Stimulated activated naive CD8-positive, alpha-beta T cell treated with anti-CD3 and anti-CD28 coated beads, Interleukin-15, amount 100 ng/mL, for 72 hours (primary cell): ENCODE results near the gene TNS4.

ENCODE experiments used
- ATAC-seq: fragments of 150-1000 bp; cut with Tn5 transposase; 2 replicates; pipeline ENCODE4 v1.10.0; 2021; ENCODE audit warnings: mild to moderate bottlenecking, moderate library complexity
- DNase-seq, 2 donors: peaks; one replicate each; pipeline ENCODE4 v3.0.0; 2021 to 2022
- H3K27ac Mint-ChIP-seq, 2 donors: one replicate each; pipeline ENCODE4 v1.8.0; 2022; ENCODE audit warnings: mild to moderate bottlenecking in 2 of 2, mixed read lengths in 2 of 2, moderate library complexity in 2 of 2
- H3K27me3 Mint-ChIP-seq: one replicate; pipeline ENCODE4 v1.8.0; 2022; ENCODE audit warnings: mixed read lengths
- H3K4me1 Mint-ChIP-seq: one replicate; pipeline ENCODE4 v1.8.0; 2022; ENCODE audit warnings: mild to moderate bottlenecking, mixed read lengths
- H3K4me3 Mint-ChIP-seq, 2 donors: one replicate each; pipeline ENCODE4 v1.8.0; 2022; ENCODE audit warnings: mild to moderate bottlenecking in 2 of 2, mixed read lengths in 2 of 2, moderate library complexity in 1 of 2
- H3K9me3 Mint-ChIP-seq, 2 donors: one replicate each; pipeline ENCODE4 v1.8.0; 2022; ENCODE audit warnings: mixed read lengths in 2 of 2

The TNS4 gene

DNA sequence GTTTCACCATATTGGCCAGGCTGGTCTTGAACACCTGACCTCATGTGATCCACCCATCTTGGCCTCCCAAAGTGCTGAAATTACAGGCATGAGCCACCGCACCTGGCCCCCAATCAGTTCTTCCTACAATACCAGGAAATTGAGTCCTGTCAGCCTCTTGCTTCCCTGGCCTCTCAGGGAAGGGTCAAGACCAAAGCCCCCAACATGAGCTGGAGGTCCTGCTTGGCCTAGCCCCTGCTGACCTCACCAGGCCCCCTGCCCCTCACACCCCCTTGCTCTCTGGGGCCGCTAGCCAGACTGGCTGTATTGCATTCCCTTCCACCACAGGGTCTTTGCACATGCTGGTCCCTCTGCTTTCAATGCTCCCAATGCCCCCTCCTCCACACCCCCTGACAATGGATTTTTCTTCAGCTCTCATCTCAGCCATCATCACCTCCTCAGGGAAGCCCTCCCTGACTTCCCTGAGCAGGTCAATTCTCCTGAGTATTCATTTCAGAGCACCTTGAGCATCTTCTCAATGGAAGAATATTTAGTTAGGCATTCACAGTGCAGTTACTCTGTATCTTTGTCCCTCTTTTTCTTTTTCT is 34.0 kb downstream of the TNS4 start:
- Mint-ChIP-seq H3K27me3 (peaks cover 9% of the 10 kb centered on the region), H3K27ac (no peak overlapping the region), H3K4me1 (no peaks in the 10 kb centered on the region), H3K9me3 (no peaks in the 10 kb centered on the region), H3K4me3 (no peak overlapping the region)
- no peak for ATAC-seq
- no peak for DNase-seq

DNA sequence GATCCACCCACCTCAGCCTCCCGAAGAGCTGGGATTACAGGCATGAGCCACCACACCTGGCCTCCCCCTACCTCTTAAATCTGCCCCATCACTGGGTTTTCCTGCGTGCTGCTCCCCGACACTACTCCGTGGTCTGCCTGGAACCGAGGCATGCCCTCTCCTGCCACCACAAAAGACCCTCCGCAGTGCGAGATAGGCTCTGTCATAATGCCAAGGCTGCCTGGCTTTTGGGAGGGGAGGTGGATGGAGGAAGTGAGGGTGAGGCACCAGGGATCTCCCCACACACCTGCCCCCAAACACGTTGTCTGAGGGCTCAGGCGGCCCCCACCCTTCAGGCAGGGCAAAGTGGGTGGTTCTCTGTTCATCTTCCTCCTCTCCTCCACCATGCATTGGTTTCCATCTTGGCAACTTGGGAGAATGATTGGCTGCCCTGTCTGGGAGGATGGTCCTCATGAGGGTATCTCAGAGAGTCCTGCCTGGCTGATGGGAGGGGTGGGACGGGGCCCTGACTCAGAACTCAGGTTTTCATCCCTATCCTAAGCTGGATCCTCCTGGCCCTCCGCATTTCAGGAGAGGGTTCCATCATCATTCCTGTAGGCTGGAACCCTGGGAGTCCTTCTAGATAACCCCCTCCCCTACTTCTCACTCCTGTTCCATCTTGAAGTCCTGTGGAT is 35.0 kb downstream of the TNS4 start:
- no peak for DNase-seq
- no peaks in the 10 kb centered on the region for H3K9me3 Mint-ChIP-seq
- no peaks in the 10 kb centered on the region for H3K4me1 Mint-ChIP-seq
- no peak overlapping the region for H3K4me3 Mint-ChIP-seq
- no peak for ATAC-seq
- H3K27me3 Mint-ChIP-seq, result peaks cover 9% of the 10 kb centered on the region
- H3K27ac Mint-ChIP-seq, result peak overlapping the region in 1 of 2 donors; percentile 82

DNA sequence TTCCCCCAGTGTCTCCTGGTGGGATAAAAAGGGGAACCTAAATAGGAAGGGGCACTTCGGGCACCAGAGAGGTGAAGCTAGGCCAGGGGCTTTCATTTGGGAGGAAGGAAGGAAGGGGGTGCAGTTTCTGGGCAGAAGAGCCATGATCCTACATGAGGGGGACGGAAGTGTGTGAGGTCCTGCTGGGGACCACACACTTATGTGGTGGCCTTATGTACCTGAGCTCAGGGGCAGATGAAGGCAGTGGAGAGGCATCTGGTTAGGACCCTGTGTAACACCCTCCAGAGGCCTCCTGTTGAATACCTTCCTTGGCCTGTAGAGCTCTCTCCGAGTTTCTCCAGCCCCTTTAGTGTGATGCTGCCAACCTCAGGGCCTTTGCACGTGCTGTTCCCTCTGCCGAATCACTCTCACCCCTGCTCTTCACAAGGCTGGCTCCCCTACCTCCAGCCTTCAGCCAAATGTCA is 37.0 kb downstream of the TNS4 start:
- no peak for ATAC-seq
- Mint-ChIP-seq H3K27me3 (peaks cover 9% of the 10 kb centered on the region), H3K4me1 (no peaks in the 10 kb centered on the region), H3K9me3 (no peaks in the 10 kb centered on the region), H3K4me3 (no peak overlapping the region), H3K27ac (peak overlapping the region; percentile 35 to 86)
- no peak for DNase-seq

DNA sequence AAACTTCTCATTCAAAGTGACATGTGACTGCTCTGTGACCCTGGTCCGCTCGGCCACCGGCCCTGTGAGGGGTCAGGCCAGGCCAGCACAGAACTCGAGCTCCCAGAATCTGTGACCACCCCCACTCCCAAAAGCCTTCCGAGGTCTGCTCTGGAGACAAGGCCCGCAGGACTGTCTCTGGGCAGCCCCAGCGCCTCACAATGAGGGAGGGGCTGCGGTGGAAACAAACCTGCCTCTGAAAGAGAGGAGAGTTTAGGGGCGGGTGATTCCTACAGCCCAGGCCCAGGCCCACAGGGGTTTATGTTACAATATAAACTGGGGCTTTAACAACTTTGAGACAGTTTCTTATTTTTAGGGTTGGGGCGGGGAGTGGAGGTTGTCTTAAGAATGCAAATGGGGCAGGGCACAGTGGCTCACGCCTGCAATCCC is 38.3 kb downstream of the TNS4 start:
- DNase-seq (no peak), ATAC-seq (no peak)
- Mint-ChIP-seq H3K9me3 (no peaks in the 10 kb centered on the region), H3K4me1 (no peaks in the 10 kb centered on the region), H3K4me3 (no peak overlapping the region), H3K27ac (no peak overlapping the region), H3K27me3 (peaks cover 9% of the 10 kb centered on the region)

DNA sequence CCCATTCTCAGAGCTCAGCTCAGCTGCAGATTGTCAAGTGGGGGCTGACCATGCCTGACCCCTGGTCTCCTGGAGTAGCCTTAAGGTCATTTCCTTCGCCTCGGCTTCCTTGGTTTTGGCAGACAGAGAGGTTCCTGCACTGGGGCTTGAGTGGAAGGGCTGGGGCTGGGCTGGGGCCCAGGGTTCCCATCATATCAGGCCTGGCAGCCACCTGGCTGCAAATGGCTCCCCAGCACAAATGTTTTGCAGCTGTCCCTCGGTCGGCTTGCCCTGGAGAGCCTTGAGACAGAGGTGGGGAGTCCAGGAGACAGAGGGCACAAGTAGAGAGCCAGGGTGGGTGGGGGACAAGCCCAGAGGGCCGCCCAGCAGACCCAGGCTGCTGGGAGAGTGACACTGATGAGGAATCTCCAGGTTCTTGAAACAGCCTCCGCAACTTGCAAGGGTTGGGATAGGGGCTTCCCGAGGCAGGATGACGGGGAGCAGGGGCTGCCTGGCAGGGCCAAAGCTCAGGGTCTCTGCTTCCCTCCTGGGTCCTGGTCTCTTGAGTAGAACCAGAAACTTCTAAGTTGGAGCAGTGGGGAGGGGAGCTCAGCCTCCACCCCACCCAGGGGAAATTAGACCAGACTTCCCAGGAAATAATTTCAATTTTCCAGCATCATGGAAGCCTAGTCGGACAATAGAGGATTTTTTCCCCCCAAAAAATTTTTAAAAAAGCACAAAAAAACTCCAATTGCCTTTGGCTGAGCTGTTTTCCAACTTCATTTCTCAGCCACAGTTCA is 38.9 kb downstream of the TNS4 start:
- no peak overlapping the region for H3K27ac Mint-ChIP-seq
- H3K27me3 Mint-ChIP-seq, result peaks cover 8% of the 10 kb centered on the region
- H3K4me3 Mint-ChIP-seq, result no peak overlapping the region
- no peaks in the 10 kb centered on the region for H3K9me3 Mint-ChIP-seq
- no peak for DNase-seq
- no peaks in the 10 kb centered on the region for H3K4me1 Mint-ChIP-seq
- ATAC-seq, result no peak

DNA sequence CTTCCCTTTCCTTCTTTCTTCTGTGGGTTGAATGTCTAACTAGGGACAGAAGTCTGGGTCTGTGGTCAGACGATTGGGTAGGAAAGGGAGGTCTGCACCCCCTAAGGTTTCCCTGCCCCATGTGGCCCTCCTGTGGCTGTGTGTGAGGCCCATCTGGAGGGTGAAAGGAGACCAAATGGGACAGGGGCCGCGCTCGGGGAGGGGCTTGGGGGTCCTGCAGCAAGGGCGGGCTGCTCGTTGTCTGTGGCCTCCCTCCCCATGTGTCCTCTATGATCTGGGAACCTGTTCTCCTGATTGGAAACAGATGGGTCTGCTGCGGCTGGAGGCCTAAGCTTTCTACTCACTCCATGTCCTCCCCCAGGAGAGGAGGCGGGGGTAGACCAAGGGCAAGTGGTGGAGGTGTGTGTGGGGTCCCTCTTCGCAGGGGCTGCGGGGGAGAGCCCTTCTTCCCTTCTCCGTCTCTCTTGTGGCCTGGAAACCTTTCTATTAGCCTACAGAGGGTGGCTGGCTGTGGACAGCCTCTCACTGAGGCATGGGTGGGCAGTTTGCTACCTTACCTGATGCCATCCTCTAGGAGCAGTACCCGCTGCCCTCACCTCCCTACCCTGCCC is 39.6 kb downstream of the TNS4 start:
- Mint-ChIP-seq H3K27me3 (peaks cover under 1% of the 10 kb centered on the region), H3K4me3 (no peak overlapping the region), H3K4me1 (no peaks in the 10 kb centered on the region), H3K9me3 (no peaks in the 10 kb centered on the region), H3K27ac (peak overlapping the region in 1 of 2 donors; percentile 13)
- ATAC-seq, result peak; percentile 12
- DNase-seq, result no peak

DNA sequence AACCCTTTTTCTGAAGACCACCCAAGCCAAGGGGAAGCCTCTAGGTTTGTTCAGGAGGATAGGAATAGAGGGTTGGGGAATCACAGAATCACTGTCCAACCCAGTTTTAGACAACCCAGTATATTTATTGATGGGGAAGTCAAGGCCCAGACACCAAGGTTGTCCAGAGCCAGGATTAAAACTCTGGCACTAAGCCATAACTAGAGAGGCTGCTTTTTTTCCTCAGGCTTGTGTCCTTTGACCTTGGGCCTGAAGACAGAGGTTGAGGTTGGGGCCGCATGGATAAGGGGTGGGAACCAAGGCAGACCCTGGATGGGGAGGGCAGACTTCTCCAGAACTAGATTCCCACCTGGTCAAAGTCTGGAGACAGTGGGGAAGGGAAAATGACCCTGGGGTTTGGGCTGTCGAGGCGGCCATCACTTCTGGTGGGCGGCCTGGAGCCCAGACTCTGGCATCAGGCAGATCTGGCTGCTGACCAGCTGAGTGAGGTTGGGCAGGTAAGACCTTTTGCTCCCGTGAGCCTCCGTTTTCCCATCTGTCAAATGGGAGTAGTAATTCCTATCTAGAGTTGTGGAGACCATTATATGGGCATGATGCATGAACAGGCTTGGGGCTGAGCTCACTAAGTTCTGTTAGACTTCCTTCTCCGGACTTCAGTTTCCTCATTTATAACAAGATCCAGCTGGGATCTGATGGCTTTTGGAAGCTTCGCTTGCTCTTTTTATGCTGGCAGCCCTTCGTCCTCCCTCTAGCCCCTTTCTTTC is 40.3 kb downstream of the TNS4 start:
- Mint-ChIP-seq H3K27ac (peak overlapping the region in 1 of 2 donors; percentile 13), H3K27me3 (no peaks in the 10 kb centered on the region), H3K4me1 (no peaks in the 10 kb centered on the region), H3K4me3 (no peak overlapping the region), H3K9me3 (no peaks in the 10 kb centered on the region)
- no peak for ATAC-seq
- no peak for DNase-seq

DNA sequence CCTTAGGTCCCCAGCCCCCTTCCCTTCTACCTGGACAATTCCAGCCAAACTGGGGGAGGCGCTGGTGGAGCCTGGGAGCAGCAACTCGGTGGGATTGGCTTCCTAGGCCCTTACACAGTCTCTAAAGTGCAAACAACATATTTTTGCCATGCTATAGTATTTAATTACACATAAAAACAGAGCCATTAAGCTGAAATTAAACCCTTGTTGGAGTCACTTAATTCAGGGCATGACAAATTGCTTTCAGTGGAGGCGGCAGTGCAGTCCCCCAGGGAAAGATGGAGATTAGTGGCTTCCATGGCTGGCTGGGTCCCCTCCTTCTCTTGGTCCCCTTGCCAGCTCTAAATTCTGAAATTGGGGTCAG is 40.8 kb downstream of the TNS4 start:
- no peak overlapping the region for H3K27ac Mint-ChIP-seq
- ATAC-seq, result no peak
- DNase-seq, result no peak
- H3K9me3 Mint-ChIP-seq, result no peaks in the 10 kb centered on the region
- H3K4me1 Mint-ChIP-seq, result no peaks in the 10 kb centered on the region
- no peaks in the 10 kb centered on the region for H3K27me3 Mint-ChIP-seq
- no peak overlapping the region for H3K4me3 Mint-ChIP-seq

DNA sequence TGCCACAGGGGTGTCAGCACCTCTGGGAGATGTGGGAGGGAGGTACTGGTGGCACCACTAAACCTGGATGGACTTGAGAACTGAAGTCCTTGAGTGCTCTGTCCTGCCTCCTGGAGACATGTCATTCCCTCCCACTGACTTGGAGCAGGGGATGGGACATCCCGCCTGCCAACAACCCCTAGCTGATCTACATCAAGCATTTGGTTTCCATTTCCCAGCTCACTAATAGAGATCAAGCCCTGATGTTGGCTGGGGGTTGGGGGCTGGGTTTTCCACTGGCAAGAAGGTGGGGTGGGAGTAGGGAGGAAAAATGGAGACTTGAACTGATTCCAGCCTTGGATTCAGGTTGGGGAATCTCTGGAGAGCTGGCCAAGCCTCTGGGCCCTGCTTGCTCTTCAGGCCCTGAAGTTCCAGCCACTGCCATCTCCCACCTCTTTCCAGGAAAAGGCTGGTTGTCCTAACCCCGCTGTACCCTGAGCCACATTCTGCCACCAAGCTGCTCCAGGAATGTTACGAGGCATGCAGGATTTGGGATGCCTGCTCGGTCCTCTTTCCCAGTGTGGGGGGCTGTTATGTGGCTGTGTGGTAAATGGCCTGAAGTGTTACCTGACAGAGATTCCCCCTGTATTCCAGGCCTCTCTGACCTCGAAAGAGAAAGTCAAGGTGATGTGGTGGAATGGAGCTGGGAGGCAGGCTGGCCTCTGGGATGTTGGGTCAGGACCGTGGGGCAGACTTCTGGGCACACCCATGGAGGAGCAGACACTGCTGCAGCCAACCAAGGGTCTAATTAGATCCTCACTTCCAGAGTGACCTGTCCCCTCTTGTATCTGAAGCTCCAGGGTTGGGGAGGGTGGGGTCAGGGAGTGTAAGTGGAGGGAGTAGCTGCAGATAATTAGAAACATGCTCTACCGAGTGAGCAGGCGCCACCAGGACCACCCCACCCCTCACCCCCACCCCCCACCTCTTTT is 41.5 kb downstream of the TNS4 start:
- no peak for DNase-seq
- H3K4me1 Mint-ChIP-seq, result no peaks in the 10 kb centered on the region
- H3K27me3 Mint-ChIP-seq, result no peaks in the 10 kb centered on the region
- H3K4me3 Mint-ChIP-seq, result no peak overlapping the region
- no peak overlapping the region for H3K27ac Mint-ChIP-seq
- no peak for ATAC-seq
- H3K9me3 Mint-ChIP-seq, result no peaks in the 10 kb centered on the region

DNA sequence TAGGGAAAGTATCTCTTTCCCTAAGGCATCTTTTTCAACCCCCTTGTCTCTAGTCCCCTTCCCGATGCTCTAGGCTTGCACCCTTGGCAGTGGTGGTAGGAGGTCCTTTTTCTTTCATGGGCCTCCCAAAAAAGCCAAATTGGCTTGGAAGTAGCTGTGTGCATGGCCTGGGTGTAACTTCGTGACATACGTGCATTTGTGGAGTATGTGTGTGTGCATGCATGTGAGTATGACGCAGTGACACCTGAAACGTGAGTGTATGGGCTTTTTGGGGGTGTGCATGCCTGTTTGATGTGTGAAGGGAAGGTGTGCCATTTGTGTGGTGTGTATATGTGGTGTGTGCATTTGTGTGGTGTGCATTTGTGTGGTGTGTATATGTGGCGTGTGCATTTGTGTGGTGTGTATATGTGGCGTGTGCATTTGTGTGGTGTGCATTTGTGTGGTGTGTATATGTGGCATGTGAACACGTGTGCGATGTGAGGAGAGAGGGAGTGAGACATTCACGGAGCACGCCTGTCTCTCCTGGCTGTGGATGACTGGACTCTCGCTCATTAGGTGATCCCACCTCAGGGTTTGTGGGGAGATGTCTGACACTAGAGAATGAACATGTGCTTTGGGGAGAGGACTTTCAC is 42.5 kb downstream of the TNS4 start:
- no peaks in the 10 kb centered on the region for H3K4me1 Mint-ChIP-seq
- H3K9me3 Mint-ChIP-seq, result no peaks in the 10 kb centered on the region
- DNase-seq (no peak), ATAC-seq (no peak)
- no peak overlapping the region for H3K27ac Mint-ChIP-seq
- no peak overlapping the region for H3K4me3 Mint-ChIP-seq
- H3K27me3 Mint-ChIP-seq, result no peaks in the 10 kb centered on the region

DNA sequence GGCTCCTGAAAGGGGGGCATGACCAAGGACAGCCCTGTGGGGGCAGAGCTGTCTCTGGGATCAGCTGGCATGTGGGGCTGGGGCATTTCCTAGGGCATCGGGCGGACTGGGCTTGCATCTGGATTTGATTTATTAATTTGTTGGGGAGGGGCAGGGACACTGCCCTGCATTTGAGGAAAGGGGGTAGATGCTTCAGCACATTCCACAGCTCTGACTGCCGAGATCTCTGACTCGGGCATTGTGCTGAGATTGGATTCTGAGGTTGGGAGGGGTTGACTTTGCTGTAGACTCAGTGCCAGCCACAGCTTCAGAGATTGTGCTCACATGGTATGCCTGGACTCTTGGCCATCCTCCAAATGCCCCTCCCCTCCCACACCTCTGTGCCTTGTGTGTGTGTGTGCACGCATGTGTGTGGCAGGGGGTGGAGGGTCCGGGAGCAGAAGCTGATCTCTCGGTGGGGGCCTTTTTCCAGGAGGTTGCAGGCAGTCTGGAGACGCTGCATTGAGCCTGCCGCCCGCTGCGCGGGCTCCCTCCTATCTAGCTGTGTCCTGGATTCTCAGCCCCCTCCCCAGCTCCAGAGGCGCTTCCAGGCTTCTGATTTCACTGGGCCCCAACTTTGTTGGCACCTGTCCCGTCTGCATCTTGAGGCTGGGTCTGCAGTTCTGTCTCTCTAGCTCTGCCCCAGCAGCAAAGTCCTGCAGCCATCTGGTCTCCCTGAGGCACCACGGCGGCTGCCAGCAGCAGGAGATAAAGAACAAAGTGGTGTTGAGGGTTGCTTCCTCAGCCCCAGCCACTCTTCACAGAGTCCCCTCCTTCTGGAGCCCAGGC is 43.2 kb downstream of the TNS4 start:
- no peak overlapping the region for H3K4me3 Mint-ChIP-seq
- ATAC-seq, result no peak

DNA sequence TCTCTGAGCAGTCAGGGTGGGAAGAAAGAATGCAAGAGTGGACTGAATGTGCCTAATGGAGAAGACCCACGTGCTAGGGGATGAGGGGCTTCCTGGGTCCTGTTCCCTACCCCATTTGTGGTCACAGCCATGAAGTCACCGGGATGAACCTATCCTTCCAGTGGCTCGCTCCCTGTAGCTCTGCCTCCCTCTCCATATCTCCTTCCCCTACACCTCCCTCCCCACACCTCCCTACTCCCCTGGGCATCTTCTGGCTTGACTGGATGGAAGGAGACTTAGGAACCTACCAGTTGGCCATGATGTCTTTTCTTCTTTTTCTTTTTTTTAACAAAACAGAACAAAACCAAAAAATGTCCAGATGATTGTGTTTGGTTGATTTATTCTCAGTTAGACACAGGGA is 44.1 kb downstream of the TNS4 start:
- no peak for DNase-seq
- Mint-ChIP-seq H3K27ac (peak overlapping the region in 1 of 2 donors; percentile 48), H3K4me3 (no peak overlapping the region), H3K4me1 (peaks cover 7% of the 10 kb centered on the region), H3K27me3 (no peaks in the 10 kb centered on the region), H3K9me3 (no peaks in the 10 kb centered on the region)
- no peak for ATAC-seq

More for the DNA sequence above, 43.2 kb downstream of the TNS4 start:
- DNase-seq, result no peak
- Mint-ChIP-seq H3K27ac (no peak overlapping the region), H3K9me3 (no peaks in the 10 kb centered on the region), H3K4me1 (no peaks in the 10 kb centered on the region), H3K27me3 (no peaks in the 10 kb centered on the region)

DNA sequence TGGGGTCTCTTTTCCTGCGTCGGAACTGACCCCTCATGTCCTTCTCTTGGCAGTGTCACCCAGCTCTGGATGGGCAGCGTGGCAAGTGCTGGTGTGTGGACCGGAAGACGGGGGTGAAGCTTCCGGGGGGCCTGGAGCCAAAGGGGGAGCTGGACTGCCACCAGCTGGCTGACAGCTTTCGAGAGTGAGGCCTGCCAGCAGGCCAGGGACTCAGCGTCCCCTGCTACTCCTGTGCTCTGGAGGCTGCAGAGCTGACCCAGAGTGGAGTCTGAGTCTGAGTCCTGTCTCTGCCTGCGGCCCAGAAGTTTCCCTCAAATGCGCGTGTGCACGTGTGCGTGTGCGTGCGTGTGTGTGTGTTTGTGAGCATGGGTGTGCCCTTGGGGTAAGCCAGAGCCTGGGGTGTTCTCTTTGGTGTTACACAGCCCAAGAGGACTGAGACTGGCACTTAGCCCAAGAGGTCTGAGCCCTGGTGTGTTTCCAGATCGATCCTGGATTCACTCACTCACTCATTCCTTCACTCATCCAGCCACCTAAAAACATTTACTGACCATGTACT is 44.9 kb downstream of the TNS4 start:
- H3K4me1 Mint-ChIP-seq, result peaks cover 13% of the 10 kb centered on the region
- H3K27ac Mint-ChIP-seq, result no peak overlapping the region
- ATAC-seq (no peak), DNase-seq (no peak)
- H3K9me3 Mint-ChIP-seq, result no peaks in the 10 kb centered on the region
- H3K27me3 Mint-ChIP-seq, result no peaks in the 10 kb centered on the region
- no peak overlapping the region for H3K4me3 Mint-ChIP-seq
